Peyer's patch (tissue), 4 donors: Measurements from ENCODE around the gene LYZL6. TPM values are rescaled to one million over a fixed set of nuclear protein-coding genes. Genes with fewer than 3 reads are reported as not detected.

Experiments used
- DNase-seq, 3 donors: peaks; one replicate each; pipeline ENCODE4 v3.0.0-alpha.2; 2017 to 2019
- H3K27ac ChIP-seq, 4 donors: fragments of 200-600 bp; sonication (generic); one replicate each; pipeline ENCODE4 v1.5.1; 2016 to 2019
- H3K27me3 ChIP-seq, 2 donors: fragments of 200-600 bp; sonication (generic); one replicate each; pipeline ENCODE4 v1.5.1; 2019
- H3K36me3 ChIP-seq, 3 donors: fragments of 200-600 bp; sonication (generic); one replicate each; pipeline ENCODE4 v1.5.1; 2016 to 2019
- H3K4me1 ChIP-seq, 4 donors: fragments of 200-600 bp; sonication (generic); one replicate each; pipeline ENCODE4 v1.5.1; 2016 to 2019
- H3K4me3 ChIP-seq, 4 donors: fragments of 200-600 bp; sonication (generic); 1 replicate in 3 of 4; 2 replicates in 1 of 4; pipeline ENCODE4 v1.5.1; 2016 to 2019; ENCODE audit warnings: mild to moderate bottlenecking in 1 of 4
- H3K9me3 ChIP-seq, 4 donors: fragments of 200-600 bp; sonication (generic); one replicate each; pipeline ENCODE4 v1.5.1; 2016 to 2019; ENCODE audit warnings: mild to moderate bottlenecking in 1 of 4
- POLR2A ChIP-seq, 2 donors: fragments of 450-650 bp; IDR thresholded peaks; one replicate each; pipeline ENCODE4 v1.5.1; 2017; ENCODE audit warnings: antibody characterized with exemption in 2 of 2, mild to moderate bottlenecking in 2 of 2, moderate library complexity in 2 of 2
- total RNA-seq, 4 donors: library from RNA; depleted of rRNA; stranded (reverse); fragments of >200 nt; gene quantifications; one replicate each; pipeline ENCODE4 v1.1.0, GENCODE V29; 2016
- TF ChIP-seq, protein P1 (sequence below), 6 experiments: fragments of 450-650 bp in 4 of 6; fragments of 200-600 bp in 2 of 6; sonication (generic) in 1 of 6; IDR thresholded peaks; one replicate each; pipeline ENCODE4 v1.5.1; 2017 to 2019; ENCODE audit warnings: antibody characterized with exemption in 6 of 6, mild to moderate bottlenecking in 3 of 6, moderate library complexity in 1 of 6

Gene LYZL6
- total RNA-seq, 4 donors from 2014 or later = not detected

DNA sequence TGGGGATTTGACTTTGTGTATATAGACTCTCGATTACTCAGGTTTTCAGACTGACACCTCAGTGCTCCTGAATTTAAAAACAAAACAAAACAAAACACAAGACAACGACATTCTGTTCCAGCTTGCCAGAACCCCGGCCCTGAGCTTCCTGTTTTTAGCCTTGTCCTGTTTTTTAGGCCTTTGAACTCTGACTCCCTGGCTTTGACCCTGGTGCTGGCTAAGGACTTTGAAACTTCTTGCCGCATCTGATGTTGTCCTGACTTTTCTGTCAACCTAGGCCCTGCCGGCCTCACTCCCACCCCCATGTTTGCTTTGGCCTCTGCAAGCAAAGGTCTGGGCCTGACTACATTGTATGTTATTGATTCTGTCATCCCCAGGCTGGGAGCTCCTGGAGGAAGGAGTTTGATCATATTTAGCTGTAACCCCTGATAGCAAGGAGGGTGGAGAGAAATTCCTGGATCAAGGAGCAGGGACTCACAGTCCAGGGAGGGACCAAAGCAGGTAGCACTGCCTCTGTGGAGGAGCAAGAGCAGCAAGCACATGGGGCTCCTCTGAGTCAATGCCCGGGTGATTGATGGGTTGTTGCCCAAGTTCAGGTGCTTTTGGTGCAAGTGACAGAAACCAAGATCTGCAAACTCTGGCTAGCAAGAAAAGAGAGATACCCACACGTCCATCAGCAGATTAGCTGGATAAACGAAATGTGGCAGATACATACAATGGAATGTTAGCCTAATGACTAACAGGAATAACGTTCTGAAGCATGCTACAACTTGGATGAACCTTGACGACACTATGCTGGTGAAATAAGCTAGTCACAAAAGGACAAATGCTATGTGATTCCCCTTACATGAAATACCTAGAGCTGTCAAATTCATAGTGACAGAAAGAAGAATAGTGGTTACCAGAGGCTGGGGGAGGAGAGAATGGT lies 30.1 kb upstream of the LYZL6 start:
- Histone ChIP-seq H3K9me3 (no peaks in the 10 kb centered on the region), H3K27me3 (no peaks in the 10 kb centered on the region), H3K27ac (peak overlapping the region in 2 of 4 donors; percentile 9 to 28), H3K36me3 (no peaks in the 10 kb centered on the region), H3K4me3 (no peak overlapping the region), H3K4me1 (peaks cover 0 to 19% (median 0%) of the 10 kb centered on the region in 4 donors)
- DNase-seq = no peak
- TF ChIP-seq, protein P1, sequence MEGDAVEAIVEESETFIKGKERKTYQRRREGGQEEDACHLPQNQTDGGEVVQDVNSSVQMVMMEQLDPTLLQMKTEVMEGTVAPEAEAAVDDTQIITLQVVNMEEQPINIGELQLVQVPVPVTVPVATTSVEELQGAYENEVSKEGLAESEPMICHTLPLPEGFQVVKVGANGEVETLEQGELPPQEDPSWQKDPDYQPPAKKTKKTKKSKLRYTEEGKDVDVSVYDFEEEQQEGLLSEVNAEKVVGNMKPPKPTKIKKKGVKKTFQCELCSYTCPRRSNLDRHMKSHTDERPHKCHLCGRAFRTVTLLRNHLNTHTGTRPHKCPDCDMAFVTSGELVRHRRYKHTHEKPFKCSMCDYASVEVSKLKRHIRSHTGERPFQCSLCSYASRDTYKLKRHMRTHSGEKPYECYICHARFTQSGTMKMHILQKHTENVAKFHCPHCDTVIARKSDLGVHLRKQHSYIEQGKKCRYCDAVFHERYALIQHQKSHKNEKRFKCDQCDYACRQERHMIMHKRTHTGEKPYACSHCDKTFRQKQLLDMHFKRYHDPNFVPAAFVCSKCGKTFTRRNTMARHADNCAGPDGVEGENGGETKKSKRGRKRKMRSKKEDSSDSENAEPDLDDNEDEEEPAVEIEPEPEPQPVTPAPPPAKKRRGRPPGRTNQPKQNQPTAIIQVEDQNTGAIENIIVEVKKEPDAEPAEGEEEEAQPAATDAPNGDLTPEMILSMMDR (IDR thresholded peaks at IDR 0.05) = no peak
- no peak for TF ChIP-seq POLR2A (IDR thresholded peaks at IDR 0.05)

DNA sequence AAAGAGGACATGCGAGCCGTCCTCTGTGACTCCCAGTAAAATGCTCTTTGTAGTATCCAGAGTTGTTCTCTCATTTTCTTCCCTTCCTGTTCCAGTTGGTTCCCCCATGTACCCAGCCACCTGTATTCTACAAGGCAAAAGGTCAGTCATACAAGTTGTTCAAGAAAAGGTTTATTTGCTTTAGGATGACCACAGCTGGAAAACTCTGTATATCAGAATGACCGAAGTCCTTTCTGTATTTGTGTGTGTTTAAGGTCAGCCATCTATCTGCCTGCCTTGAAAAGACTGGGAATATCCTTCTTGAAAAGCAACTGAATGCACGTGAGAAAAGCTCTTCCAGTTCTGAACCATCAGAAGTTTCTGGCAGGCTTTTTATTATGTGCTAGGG lies 29.4 kb upstream of the LYZL6 start:
- Histone ChIP-seq H3K27ac (no peak overlapping the region), H3K4me1 (peaks cover 0 to 19% (median 0%) of the 10 kb centered on the region in 4 donors), H3K36me3 (no peaks in the 10 kb centered on the region), H3K9me3 (no peaks in the 10 kb centered on the region), H3K27me3 (no peaks in the 10 kb centered on the region), H3K4me3 (no peak overlapping the region)
- no peak for DNase-seq
- no peak for TF ChIP-seq POLR2A (IDR thresholded peaks at IDR 0.05)
- TF ChIP-seq, protein P1 (IDR thresholded peaks at IDR 0.05) = no peak

DNA sequence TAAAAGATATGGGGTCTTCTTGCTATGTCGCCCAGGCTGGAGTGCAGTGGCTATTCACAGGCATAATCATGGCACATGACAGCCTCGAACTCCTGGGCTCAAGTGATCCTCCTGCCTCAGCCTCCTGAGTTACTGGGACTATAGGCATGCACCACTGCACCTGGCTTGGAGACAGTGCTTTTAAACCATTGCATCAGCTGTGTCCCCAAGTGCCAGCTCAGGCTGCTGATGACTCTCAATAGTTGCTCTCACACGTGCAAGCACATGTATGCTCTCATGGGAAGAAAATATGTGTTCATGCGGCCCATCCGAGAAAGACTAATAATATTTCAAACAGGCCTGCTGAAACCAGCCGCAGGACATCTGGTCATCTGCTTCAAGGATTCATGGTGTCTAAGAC lies 29.0 kb upstream of the LYZL6 start:
- no peak for TF ChIP-seq POLR2A (IDR thresholded peaks at IDR 0.05)
- TF ChIP-seq, protein P1 (IDR thresholded peaks at IDR 0.05) = no peak
- Histone ChIP-seq H3K27me3 (no peaks in the 10 kb centered on the region), H3K9me3 (no peaks in the 10 kb centered on the region), H3K27ac (no peak overlapping the region), H3K4me1 (peaks cover 0 to 19% (median 0%) of the 10 kb centered on the region in 4 donors), H3K36me3 (no peaks in the 10 kb centered on the region), H3K4me3 (no peak overlapping the region)
- no peak for DNase-seq

DNA sequence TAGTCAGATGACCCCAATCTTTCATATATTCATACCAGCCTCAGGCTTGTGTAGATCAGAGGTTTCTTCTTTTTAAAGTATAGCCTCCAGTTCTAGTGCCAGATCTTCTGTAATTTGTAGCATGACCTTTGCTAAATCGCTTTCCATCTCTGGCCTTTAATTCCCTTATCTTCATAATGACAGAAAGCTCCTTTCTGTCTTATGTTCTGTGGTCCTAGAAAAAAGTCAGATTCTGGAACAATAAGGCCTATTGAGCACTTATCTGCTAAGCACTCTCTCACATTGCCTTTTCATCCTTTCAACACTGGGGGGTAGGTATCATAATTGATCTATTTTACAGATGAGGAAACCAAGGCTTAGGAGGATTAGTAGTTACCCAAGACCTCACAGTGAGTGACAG lies 28.6 kb upstream of the LYZL6 start:
- peaks cover 0 to 19% (median 0%) of the 10 kb centered on the region in 4 donors for H3K4me1 ChIP-seq
- no peak overlapping the region for H3K4me3 ChIP-seq
- H3K27ac ChIP-seq = no peak overlapping the region
- DNase-seq = no peak
- no peaks in the 10 kb centered on the region for H3K9me3 ChIP-seq
- no peaks in the 10 kb centered on the region for H3K27me3 ChIP-seq
- TF ChIP-seq, protein P1 (IDR thresholded peaks at IDR 0.05) = no peak
- TF ChIP-seq POLR2A (IDR thresholded peaks at IDR 0.05) = no peak
- H3K36me3 ChIP-seq = no peaks in the 10 kb centered on the region

DNA sequence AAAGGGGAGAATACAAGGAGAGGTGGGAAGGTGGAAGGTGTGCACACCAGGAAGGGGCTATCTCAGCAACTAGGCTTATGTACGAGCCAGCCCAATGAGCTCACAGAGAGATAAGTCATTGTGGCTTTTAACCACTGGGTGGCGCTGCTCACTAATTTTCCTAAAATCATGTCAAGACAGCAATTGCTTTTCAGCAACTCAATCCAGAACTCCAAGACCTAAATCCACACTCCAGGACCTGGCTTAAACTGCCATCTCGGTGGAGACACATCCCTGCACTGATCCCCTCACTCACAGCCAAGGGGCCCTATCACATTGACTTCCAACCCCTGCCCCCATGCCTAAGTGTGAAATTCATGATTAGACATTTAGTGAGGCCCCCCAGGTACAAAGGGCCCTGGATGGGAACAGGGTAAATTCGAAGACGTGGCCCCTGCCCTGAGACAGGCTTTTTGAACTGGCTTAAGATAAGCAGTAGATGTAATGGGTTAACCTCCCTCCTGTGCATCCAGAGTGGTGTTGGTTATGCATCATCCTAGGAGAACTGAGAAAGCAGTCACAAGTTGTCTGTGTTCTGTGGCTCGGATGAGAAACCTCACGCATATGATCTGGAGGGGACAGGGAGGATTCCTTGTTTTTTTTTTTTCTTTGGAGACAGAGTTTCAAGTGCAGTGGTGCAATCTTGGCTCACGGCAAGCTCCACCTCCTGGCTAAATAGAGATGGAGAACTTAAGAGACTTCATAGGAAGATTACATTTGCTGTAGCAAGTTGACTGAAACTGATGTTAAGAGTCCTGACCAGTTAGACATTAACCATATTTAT lies 26.3 kb upstream of the LYZL6 start:
- no peak overlapping the region for H3K4me3 ChIP-seq
- H3K27ac ChIP-seq = peak overlapping the region in 1 of 4 donors; percentile 29
- no peaks in the 10 kb centered on the region for H3K36me3 ChIP-seq
- TF ChIP-seq, protein P1 (IDR thresholded peaks at IDR 0.05) = peak; percentile 75 to 93 (median 88)
- TF ChIP-seq POLR2A (IDR thresholded peaks at IDR 0.05) = no peak
- DNase-seq = peak; percentile 61 to 93 (median 73)
- peaks cover 0 to 19% (median 0%) of the 10 kb centered on the region in 4 donors for H3K4me1 ChIP-seq
- no peaks in the 10 kb centered on the region for H3K27me3 ChIP-seq
- no peaks in the 10 kb centered on the region for H3K9me3 ChIP-seq
